Activated CD4-positive, alpha-beta T cell treated with anti-CD3 and anti-CD28 coated beads for 24 hours (primary cell): Measurements from ENCODE around the gene FARP1.

Experiments
- DNase-seq, 2 donors: peaks; one replicate each; pipeline ENCODE4 v3.0.0-alpha.2; 2020; ENCODE audit warnings: low read depth in 2 of 2

Gene FARP1

GRCh38 chr13:98310485-98311199 lies 167.7 kb downstream of the FARP1 start:
- DNase-seq, result no peak

- no peak for DNase-seq
Observed at GRCh38 chr13:98311200-98311548, 168.3 kb downstream of the FARP1 start.

GRCh38 chr13:98312606-98313005 lies 169.7 kb downstream of the FARP1 start:
- DNase-seq, result no peak

- no peak for DNase-seq
Observed at GRCh38 chr13:98313023-98313921, 170.4 kb downstream of the FARP1 start.

- DNase-seq, result no peak
Observed at GRCh38 chr13:98313922-98314292, 171.0 kb downstream of the FARP1 start.

- no peak for DNase-seq
Observed at GRCh38 chr13:98315466-98315865, 172.6 kb downstream of the FARP1 start.

GRCh38 chr13:98315902-98316301 lies 173.0 kb downstream of the FARP1 start:
- DNase-seq, result no peak

GRCh38 chr13:98317573-98318171 lies 174.8 kb downstream of the FARP1 start:
- no peak for DNase-seq

- no peak for DNase-seq
Observed at GRCh38 chr13:98318263-98318878, 175.5 kb downstream of the FARP1 start.

- DNase-seq, result no peak
Observed at GRCh38 chr13:98320561-98321105, 177.7 kb downstream of the FARP1 start.

GRCh38 chr13:98321395-98321794 lies 178.5 kb downstream of the FARP1 start:
- DNase-seq, result no peak

- DNase-seq, result no peak
Observed at GRCh38 chr13:98322091-98322718, 179.3 kb downstream of the FARP1 start.

- DNase-seq, result no peak
Observed at GRCh38 chr13:98324105-98324504, 181.2 kb downstream of the FARP1 start.

- DNase-seq, result no peak
Observed at GRCh38 chr13:98325724-98326123, 182.8 kb downstream of the FARP1 start.

- DNase-seq, result no peak
Observed at GRCh38 chr13:98326291-98326690, 183.4 kb downstream of the FARP1 start.

- DNase-seq, result no peak
Observed at GRCh38 chr13:98327371-98328270, 184.7 kb downstream of the FARP1 start.

GRCh38 chr13:98328511-98328910 lies 185.6 kb downstream of the FARP1 start:
- no peak for DNase-seq

GRCh38 chr13:98332222-98332621 lies 189.3 kb downstream of the FARP1 start:
- DNase-seq, result no peak

- DNase-seq, result no peak
Observed at GRCh38 chr13:98332691-98333090, 189.8 kb downstream of the FARP1 start.

- no peak for DNase-seq
Observed at GRCh38 chr13:98333486-98333885, 190.6 kb downstream of the FARP1 start.
